ENCODE data around the gene ALKAL2.

The ALKAL2 gene

GRCh38 chr2:278927-279320, 9.0 kb downstream of the ALKAL2 start:
- no peak for DNase-seq (ENCODE audit: extremely low read depth, low read depth)

GRCh38 chr2:278312-278926, 9.5 kb downstream of the ALKAL2 start:
- no peak for DNase-seq (ENCODE audit: extremely low read depth, low read depth)
- TF ChIP-seq CTCF (IDR thresholded peaks at IDR 0.05; ENCODE audit: low read depth, low read length): no peak

More at GRCh38 chr2:278927-279320, 9.0 kb downstream of the ALKAL2 start:
- no peak for TF ChIP-seq CTCF (IDR thresholded peaks at IDR 0.05; ENCODE audit: low read depth, low read length)

GRCh38 chr2:275466-275865, 12.4 kb downstream of the ALKAL2 start:
- no peak for DNase-seq (ENCODE audit: extremely low read depth, low read depth)
- TF ChIP-seq CTCF (IDR thresholded peaks at IDR 0.05; ENCODE audit: low read depth, low read length): no peak

GRCh38 chr2:274503-274902, 13.4 kb downstream of the ALKAL2 start:
- DNase-seq (ENCODE audit: extremely low read depth, low read depth): no peak
- no peak for TF ChIP-seq CTCF (IDR thresholded peaks at IDR 0.05; ENCODE audit: low read depth, low read length)

- no peak for DNase-seq (ENCODE audit: extremely low read depth, low read depth)
Observed at GRCh38 chr2:273333-273732, 14.6 kb downstream of the ALKAL2 start.

GRCh38 chr2:271917-272316, 16.0 kb downstream of the ALKAL2 start:
- DNase-seq (ENCODE audit: extremely low read depth, low read depth): no peak
- no peak for TF ChIP-seq CTCF (IDR thresholded peaks at IDR 0.05; ENCODE audit: low read depth, low read length)

More at GRCh38 chr2:273333-273732, 14.6 kb downstream of the ALKAL2 start:
- no peak for TF ChIP-seq CTCF (IDR thresholded peaks at IDR 0.05; ENCODE audit: low read depth, low read length)

GRCh38 chr2:270861-271260, 17.0 kb downstream of the ALKAL2 start:
- no peak for DNase-seq (ENCODE audit: extremely low read depth, low read depth)
- TF ChIP-seq CTCF (IDR thresholded peaks at IDR 0.05; ENCODE audit: low read depth, low read length): no peak
